Measurements from ENCODE around the gene PTPRM.

The PTPRM gene

DNA sequence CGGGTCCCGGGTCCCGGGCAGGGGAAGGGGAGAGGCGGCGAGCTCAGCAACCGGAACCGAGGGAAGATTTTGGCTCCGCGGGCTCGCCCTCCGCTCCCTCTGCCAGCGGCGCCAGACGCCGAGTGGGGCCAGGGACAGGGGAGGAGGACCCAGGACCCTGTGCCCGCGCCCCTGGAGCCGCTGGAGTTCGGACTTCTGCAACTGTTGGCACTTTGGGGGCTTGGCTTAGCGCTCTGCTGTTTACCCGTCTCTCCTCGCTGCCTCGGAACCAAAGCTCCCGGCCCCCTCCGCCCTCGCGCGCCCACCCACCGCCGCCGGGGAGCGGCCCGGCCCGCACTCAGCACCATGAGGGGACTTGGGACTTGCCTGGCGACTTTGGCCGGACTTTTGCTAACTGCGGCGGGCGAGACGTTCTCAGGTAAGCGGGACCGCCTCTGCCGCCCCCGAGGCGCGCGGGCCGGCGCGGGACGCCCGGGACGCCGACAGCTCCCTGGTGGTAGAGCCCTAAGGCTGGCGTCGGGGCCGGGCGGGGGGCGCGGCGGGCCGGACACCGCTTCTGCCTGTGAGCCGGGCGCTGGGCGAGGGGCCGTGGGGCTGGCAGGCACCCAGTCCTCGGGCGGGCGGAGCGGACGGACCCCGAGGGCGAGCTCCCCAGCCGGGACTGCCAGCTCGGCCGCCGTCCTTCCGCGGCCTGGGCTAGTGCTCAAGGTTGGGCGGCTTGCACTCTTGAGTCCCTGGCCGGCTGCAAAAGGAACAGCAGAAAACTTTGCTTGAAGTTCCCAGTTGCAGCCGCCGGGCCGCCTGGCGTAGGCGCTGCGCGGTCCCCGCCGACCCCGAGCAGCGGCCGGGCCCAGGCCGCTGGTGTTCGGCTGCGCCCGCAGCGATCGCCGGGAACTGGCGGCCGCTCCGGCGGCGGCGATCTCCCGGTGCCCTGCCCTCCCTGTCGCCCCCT is 634 bp downstream of the PTPRM start:
- peak; percentile 13 for DNase-seq

DNA sequence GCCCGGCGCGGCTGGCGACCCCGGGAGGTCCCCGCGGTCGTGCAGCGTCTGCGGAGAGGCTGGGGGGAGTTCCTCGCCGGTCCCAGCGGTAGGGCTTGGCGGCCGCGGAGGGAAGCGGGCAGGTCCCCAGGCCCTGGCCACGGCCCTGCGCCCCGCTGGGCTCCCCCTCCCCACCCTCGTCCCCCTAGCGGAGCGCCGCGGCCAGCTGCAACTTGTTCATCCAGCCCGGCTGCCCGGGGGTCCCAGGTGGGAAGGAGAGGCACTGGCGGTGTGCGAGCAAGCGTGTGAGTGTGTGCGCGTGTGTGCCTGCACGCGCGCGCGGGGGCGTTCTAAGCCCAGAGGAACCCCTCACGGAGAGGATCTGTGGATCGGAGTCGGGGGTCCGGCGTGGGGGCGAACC is 1.3 kb downstream of the PTPRM start:
- DNase-seq = no peak

GRCh38 chr18:7571626-7572025 is 4.5 kb downstream of the PTPRM start:
- no peak for DNase-seq

- DNase-seq = no peak
Measured at GRCh38 chr18:7572822-7573221, 5.7 kb downstream of the PTPRM start.

GRCh38 chr18:7575465-7576028 is 8.4 kb downstream of the PTPRM start:
- DNase-seq = no peak

DNA sequence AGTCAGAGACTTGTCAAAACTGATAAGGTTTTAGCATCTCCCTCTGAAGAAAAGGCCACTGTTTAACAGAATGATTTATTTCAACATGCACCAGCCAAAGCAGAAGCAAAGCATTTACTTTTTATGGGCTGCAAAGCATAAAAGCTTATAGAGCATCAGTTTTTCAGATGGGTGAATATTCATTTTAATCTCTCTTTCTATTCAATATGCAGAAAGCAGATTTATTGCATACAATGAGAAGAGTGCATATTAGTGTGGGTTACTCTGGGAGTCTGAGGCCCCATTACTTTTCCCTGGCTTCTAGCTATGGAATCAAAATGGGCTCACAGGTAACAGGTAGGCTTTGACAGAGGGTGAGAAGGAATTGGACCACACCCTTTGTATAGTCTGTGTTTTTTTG is 9.0 kb downstream of the PTPRM start:
- no peak for DNase-seq

DNA sequence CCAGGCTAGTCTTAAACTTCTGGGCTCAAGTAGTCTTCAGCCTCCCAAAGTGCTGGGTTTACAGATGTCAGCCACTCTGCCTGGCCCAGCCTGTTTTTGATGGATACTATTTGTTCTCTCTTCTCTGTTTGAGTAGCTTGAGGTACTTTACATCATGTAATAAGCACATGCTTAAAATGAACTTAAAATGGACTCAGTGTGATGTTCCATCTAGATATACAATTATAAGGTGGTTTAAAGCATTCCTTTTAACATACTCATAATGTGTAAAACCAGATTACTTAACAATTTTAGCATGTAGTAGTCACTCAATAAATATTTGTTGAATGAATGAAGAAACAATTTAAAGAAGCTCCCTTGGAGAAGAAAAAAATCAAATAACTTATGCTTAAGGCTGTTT is 9.6 kb downstream of the PTPRM start:
- no peak for DNase-seq

DNA sequence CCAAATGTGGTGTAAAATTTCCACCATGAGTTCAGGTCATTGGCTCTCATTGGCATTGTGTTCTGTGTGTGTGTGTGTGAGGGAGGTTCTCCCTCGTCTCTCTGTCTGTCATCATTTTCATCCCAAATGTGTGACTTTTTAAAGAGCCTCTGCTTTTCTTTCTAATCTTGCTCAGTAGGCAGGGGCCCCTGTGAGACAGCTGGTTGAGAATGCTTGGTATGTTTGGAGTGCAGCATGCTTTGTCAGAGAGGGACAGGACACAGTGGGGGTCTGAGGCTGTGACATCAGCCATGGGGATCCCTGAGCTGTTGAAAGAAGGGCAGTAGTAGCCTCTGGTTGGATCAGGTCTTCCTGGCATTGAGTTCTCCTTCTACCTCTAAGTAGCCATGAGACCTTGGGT is 10.6 kb downstream of the PTPRM start:
- no peak for DNase-seq

GRCh38 chr18:7579176-7579917 is 12.2 kb downstream of the PTPRM start:
- no peak for DNase-seq

DNA sequence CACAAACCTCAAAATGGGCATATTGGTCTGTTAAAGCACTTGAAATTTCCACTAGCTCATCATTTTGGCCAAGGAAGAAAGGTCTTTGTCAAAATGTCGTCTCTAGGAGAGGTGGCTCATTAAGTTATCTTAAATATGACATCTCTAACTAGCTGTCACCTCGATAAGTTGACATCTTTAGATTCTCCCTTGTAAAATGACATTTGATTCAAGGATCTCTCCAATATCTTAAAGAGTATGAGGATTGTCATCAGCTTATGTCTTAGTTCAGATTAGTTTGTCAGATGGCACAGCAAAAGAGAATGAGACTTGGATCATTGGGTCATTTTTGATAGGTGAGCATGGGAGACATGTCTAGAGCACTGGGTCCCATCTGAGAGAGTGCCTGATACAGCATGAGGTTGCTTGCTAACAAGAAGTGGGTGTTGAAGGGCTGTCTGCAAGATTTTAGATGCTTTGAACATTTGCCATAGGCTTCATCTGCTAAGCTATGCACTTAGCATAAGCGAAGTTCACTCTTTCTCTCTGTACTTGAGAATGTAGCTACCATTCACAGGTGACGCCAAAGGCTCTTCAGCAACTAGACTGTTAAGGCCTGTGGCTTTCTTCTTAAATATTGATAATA is 12.9 kb downstream of the PTPRM start:
- no peak for DNase-seq

DNA sequence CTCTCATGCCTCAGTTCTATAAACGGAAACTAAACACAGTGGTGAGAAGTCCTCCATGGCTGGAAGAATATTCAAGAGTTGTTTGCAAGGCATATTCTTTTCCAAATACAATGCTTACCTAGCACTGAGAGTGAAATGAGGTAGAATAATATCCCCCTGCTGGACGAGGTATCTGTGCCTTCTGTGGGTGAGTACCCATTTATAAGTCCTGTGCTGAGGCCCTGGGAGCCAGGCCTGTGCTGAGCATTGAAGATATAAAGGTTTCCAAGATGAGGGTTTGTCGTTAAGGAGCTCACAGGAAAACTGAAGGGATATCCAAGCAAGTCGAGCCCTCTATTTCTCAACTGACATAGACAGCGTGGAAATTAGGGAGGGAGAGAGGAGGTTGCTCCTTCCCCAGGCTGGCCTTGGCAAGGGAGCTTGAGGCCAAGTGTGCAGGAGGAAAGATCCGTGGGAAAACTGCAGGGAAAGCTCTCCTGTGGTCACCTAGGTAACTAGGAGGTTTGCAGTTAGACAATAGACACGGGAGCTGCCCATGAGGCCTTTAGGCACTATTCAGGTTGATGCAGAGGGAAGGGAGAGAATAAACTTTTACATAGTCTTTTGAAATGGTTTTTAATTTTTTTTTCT is 17.6 kb downstream of the PTPRM start:
- no peak for DNase-seq

GRCh38 chr18:7585276-7585670 is 18.2 kb downstream of the PTPRM start:
- no peak for DNase-seq

- DNase-seq = no peak
Measured at GRCh38 chr18:7586379-7586778, 19.3 kb downstream of the PTPRM start.

- DNase-seq = no peak
Measured at GRCh38 chr18:7590826-7591560, 23.9 kb downstream of the PTPRM start.

DNA sequence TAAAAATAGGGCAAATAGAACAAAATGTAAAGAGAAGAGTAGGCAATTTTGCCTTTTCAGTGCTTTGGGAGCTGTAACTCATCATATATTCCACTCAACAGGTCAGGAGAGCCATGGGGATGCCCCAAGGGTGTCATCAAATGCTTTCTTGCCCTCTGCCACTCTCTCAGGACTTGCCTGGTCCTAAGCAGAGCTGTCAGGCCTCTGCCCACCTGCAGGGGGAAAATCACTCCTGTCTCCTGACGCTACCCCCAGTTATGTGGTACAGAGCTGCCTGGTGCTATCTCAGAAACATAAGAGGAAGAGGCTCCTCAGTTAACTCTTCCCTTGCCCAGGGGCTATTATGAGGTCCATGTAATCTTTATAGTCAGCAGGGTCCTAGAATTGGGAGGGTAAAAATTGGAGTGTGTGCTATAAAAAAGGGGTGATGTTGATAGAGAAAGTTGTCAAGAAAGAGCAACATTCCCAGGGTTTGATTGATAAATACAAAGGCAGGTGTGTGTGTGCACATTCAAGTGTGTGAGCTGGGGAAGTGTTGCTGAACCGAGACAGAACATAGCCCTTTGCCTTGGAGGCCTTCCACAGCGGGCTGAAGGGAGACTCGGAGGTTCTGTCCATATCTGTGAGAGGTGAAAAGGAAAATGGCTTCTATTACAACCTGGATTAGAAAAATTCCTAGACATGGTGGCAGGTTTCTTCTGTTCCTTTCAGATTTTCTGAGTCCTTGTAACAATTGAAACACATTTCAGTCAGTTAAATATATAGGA is 25.4 kb downstream of the PTPRM start:
- DNase-seq = no peak

DNA sequence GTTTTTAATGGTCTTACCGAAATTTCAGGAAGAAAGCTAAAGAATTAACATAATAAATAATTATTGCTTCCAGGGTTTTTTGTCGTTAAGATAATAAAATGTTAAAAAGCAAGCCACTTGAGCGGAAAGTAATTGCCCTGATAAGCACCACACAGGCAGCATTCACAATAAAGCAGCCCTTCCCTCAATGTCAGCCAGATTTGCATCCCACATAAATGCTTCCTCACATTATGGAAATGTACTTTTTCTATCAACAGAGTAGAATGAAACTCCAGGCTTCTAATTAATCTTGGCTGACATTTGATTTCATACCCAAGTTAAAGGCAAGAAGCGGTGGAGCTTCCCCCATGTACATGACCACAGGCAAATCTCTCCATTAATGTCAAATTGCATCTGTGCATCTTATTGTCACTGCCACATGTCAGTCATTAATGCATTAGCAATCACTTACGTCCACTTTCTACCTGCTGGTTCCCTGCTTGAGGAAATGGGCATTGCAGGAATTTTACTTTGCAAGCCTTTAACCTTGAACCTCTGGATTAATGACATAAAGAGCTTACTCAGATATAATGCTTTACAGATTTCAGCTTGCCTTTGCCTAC is 26.2 kb downstream of the PTPRM start:
- no peak for DNase-seq

- no peak for DNase-seq
Measured at GRCh38 chr18:7596147-7596546, 29.0 kb downstream of the PTPRM start.

DNA sequence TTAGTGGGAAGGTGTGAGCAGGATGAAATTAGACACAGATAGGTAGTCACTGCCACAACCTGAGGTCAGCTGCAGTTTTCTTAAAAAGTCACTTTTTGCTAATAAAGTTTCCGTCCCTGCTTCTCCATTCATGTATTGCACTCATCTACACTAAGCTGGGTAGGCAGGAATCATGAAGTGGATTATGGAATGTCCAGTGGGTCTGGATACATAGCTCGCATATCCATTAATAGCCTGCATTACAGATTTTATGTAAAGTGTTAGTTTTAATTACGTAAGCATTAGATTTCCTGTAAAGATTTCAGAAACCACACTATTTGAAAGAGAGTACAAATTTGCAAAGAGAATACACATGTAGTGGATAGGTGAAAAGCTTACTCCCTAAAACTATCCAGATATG is 30.4 kb downstream of the PTPRM start:
- no peak for DNase-seq

- no peak for DNase-seq
Measured at GRCh38 chr18:7598167-7599047, 31.3 kb downstream of the PTPRM start.

GRCh38 chr18:7600036-7600435 is 32.9 kb downstream of the PTPRM start:
- no peak for DNase-seq
